Neural progenitor cell (in vitro differentiated cells): ENCODE data around the gene OR51L1.

Experiments used
- CTCF ChIP-seq: fragments of 200-600 bp; sonication (generic); IDR thresholded peaks from 2 replicates; pipeline ENCODE4 v1.5.1; 2017; ENCODE audit warnings: antibody characterized with exemption, mild to moderate bottlenecking
- EZH2phosphoT487 ChIP-seq: fragments of 200-600 bp; sonication (generic); IDR thresholded peaks from 2 replicates; pipeline ENCODE4 v1.6.1; 2017; ENCODE audit warnings: antibody characterized with exemption

- TF ChIP-seq EZH2phosphoT487: no peak
- no peak for TF ChIP-seq CTCF
Measured at GRCh38 chr11:4960877-4961276, 33.8 kb upstream of the OR51L1 start.
